Measurements from ENCODE around the gene FOXJ1. TPM values are rescaled to one million over a fixed set of nuclear protein-coding genes. Genes with fewer than 3 reads are reported as not detected.

FOXJ1 gene
- total RNA-seq, 1 experiment from 2014 or later, result 4.0 TPM

DNA sequence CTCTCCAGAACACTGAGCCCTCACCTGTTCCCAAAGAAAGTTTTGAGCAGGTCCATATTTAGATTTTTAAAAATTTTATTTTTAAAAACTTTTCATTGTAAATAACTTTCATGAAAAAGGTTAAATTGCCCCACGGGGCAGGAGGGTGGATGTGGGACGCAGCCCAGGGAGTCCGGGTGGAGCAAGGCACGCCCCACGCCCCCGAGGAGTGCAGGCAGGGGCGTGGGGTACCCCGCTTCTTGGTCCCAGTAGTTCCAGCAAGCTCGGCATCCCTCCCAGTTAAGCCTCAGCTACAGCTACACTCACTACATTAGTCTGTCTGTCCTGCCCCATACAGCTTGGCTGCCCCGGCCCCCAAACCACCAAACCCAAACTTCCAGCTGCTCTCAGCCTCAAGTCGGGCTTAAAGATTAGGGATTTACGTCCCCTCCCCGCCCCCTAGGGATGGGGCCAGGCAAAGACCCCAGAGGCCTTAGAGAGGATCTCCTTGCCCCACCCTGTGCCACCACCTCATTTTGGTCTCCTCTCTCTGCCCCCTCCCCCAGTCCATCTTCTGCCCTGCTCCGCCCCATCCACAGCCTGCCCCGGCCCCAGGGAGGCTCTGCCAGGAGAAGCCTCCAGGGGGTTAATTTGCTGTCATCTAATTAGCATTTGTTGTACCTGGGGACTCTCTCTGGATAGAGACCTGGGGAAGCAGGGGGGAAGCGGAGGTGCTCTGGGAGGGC, 4.6 kb downstream of the FOXJ1 start:
- H3K23ac ChIP-seq (ENCODE audit: insufficient read length, low read depth, low read length), result no peak overlapping the region
- H3K4me1 ChIP-seq (ENCODE audit: insufficient read depth, low read length), result peaks cover 10% of the 10 kb centered on the region
- H2AFZ ChIP-seq (ENCODE audit: low read length), result no peak overlapping the region
- DNase-seq, result peak; percentile 82
- no peak overlapping the region for H4K91ac ChIP-seq (ENCODE audit: insufficient read length, low read depth, low read length)
- H2AK5ac ChIP-seq (ENCODE audit: insufficient read length, low read length), result no peak overlapping the region
- no peaks in the 10 kb centered on the region for H3K79me1 ChIP-seq (ENCODE audit: insufficient read depth, low read depth, low read length, poor library complexity, severe bottlenecking)
- Mint-ChIP-seq H3K36me3 (ENCODE audit: insufficient read depth in 1 of 3, low read depth in 3 of 3) (no peaks in the 10 kb centered on the region), H3K4me3 (peak overlapping the region in 1 of 2 experiments; percentile 75; a peak in 4 of 5 replicates), H3K27me3 (ENCODE audit: low read depth) (peaks cover 63% of the 10 kb centered on the region), H3K9me3 (peaks cover 0 to 3% of the 10 kb centered on the region in 2 experiments; a peak in 2 of 5 replicates), H3K4me1 (peaks cover 61 to 77% of the 10 kb centered on the region in 2 experiments), H3K27ac (peak overlapping the region in 1 of 3 experiments; percentile 59; a peak in 1 of 7 replicates)
- no peak overlapping the region for H3K4me2 ChIP-seq (ENCODE audit: insufficient read depth, insufficient read length, low read length)
- no peak overlapping the region for H3K18ac ChIP-seq (ENCODE audit: insufficient read length, low read depth, low read length)
- no peak overlapping the region for H3T11ph ChIP-seq (ENCODE audit: low read length)
- H3K14ac ChIP-seq (ENCODE audit: insufficient read depth, low read length), result no peak overlapping the region
- H2BK120ac ChIP-seq (ENCODE audit: low read depth, low read length, poor library complexity, severe bottlenecking), result no peak overlapping the region
- H3K9me3 ChIP-seq (ENCODE audit: control insufficient read depth, low read depth, low read length), result no peaks in the 10 kb centered on the region
- no peak overlapping the region for H2BK12ac ChIP-seq (ENCODE audit: insufficient read length, low read depth, low read length)
- no peak overlapping the region for H2BK15ac ChIP-seq (ENCODE audit: low read depth, low read length)
- no peak overlapping the region for H3K56ac ChIP-seq (ENCODE audit: insufficient read length, low read depth, low read length)
- H4K5ac ChIP-seq (ENCODE audit: insufficient read length, low read depth, low read length), result no peak overlapping the region
- H3K27me3 ChIP-seq (ENCODE audit: insufficient read depth, low read length), result peaks cover 40% of the 10 kb centered on the region
- no peak overlapping the region for H2BK5ac ChIP-seq (ENCODE audit: insufficient read length, low read length)
- H4K8ac ChIP-seq (replicated peaks; ENCODE audit: insufficient read length, low read depth, low read length), result no peak overlapping the region
- H4K20me1 ChIP-seq (ENCODE audit: control insufficient read depth, insufficient read depth, insufficient read length), result no peaks in the 10 kb centered on the region
- no peak overlapping the region for H3K4ac ChIP-seq (ENCODE audit: low read depth, low read length)
- TF ChIP-seq, protein P1, sequence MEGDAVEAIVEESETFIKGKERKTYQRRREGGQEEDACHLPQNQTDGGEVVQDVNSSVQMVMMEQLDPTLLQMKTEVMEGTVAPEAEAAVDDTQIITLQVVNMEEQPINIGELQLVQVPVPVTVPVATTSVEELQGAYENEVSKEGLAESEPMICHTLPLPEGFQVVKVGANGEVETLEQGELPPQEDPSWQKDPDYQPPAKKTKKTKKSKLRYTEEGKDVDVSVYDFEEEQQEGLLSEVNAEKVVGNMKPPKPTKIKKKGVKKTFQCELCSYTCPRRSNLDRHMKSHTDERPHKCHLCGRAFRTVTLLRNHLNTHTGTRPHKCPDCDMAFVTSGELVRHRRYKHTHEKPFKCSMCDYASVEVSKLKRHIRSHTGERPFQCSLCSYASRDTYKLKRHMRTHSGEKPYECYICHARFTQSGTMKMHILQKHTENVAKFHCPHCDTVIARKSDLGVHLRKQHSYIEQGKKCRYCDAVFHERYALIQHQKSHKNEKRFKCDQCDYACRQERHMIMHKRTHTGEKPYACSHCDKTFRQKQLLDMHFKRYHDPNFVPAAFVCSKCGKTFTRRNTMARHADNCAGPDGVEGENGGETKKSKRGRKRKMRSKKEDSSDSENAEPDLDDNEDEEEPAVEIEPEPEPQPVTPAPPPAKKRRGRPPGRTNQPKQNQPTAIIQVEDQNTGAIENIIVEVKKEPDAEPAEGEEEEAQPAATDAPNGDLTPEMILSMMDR (conservative IDR thresholded peaks at IDR 0.05), result no peak; the same call in 2 of the 3 replicates
- no peak overlapping the region for H3K9ac ChIP-seq (ENCODE audit: extremely low read depth, insufficient read length, low read length)
- H3K23me2 ChIP-seq (ENCODE audit: insufficient read length, low read depth, low read length, poor library complexity, severe bottlenecking), result peaks cover 47% of the 10 kb centered on the region
- no peaks in the 10 kb centered on the region for H3K79me2 ChIP-seq (ENCODE audit: insufficient read depth, low read length)
- WGBS (ENCODE audit: extremely low coverage, insufficient read length, low lambda C conversion rate), result no CpG with 5 or more reads among the region's 16 CpGs
- no peak overlapping the region for H3K27ac ChIP-seq (ENCODE audit: insufficient read length, low read depth, low read length)
- H2BK20ac ChIP-seq (ENCODE audit: low read depth, low read length, poor library complexity, severe bottlenecking), result no peak overlapping the region

Data from H9 (cell line).